SU-DHL-6 (cell line): ENCODE results near the gene TATDN3.
"Not testable (repeated sequence)": the region's sequence is repeated elsewhere in the genome, so short reads cannot be mapped to it uniquely, and the experiment has no call there.

ENCODE experiments used
- H2AFZ ChIP-seq: fragments of 200-600 bp; sonication (generic); 2 replicates; pipeline ENCODE4 v1.6.1; 2014; ENCODE audit warnings: low read depth, mild to moderate bottlenecking, moderate library complexity, mixed read lengths, antibody characterized with exemption, low read length; ENCODE audit not compliant: severe bottlenecking
- H3F3A ChIP-seq: fragments of 200-600 bp; shearing (Covaris generic); 2 replicates; pipeline ENCODE4 v1.6.0; 2016; ENCODE audit warnings: antibody characterized with exemption, mild to moderate bottlenecking; ENCODE audit not compliant: insufficient read depth
- H3K27ac ChIP-seq: fragments of 200-600 bp; sonication (generic); 2 replicates; pipeline ENCODE4 v1.5.1; 2016; ENCODE audit warnings: low read depth, mild to moderate bottlenecking, low read length, moderate library complexity, mixed read lengths
- H3K27me3 ChIP-seq: fragments of 200-600 bp; sonication (generic), shearing (Covaris generic); 2 replicates; pipeline ENCODE4 v1.6.0; 2014; ENCODE audit warnings: mild to moderate bottlenecking, low read length
- H3K36me3 ChIP-seq: fragments of 200-600 bp; sonication (generic); 2 replicates; pipeline ENCODE4 v1.6.1; 2014; ENCODE audit warnings: mild to moderate bottlenecking, low read length, mixed read lengths
- H3K4me2 ChIP-seq: fragments of 300-600, 200-600 bp; shearing (Covaris generic), sonication (generic); 2 replicates; pipeline ENCODE4 v1.6.0; 2014; ENCODE audit warnings: low read length, low read depth, mild to moderate bottlenecking; ENCODE audit not compliant: poor library complexity, severe bottlenecking
- H3K4me3 ChIP-seq: fragments of 200-600 bp; sonication (generic); 2 replicates; pipeline ENCODE4 v1.5.1; 2014; ENCODE audit warnings: antibody characterized with exemption, low read length, mild to moderate bottlenecking, mixed read lengths; ENCODE audit not compliant: insufficient read depth, poor library complexity, severe bottlenecking
- H3K79me2 ChIP-seq: fragments of 200-600 bp; sonication (generic); 2 replicates; pipeline ENCODE4 v1.6.1; 2014; ENCODE audit warnings: mild to moderate bottlenecking, low read length, moderate library complexity; ENCODE audit not compliant: insufficient read depth
- H3K9ac ChIP-seq: fragments of 200-600 bp; sonication (generic); 2 replicates; pipeline ENCODE4 v1.7.0; 2014; ENCODE audit warnings: mild to moderate bottlenecking, low read length
- H3K9me2 ChIP-seq: fragments of 200-600 bp; sonication (generic); replicated peaks from 2 replicates; pipeline ENCODE4 v1.6.1; 2014; ENCODE audit warnings: low read length; ENCODE audit not compliant: insufficient read depth
- H3K9me3 ChIP-seq: fragments of 200-600 bp; sonication (generic); 2 replicates; pipeline ENCODE4 v1.6.1; 2014; ENCODE audit warnings: low read length, mixed read lengths; ENCODE audit not compliant: insufficient read depth
- H4K20me1 ChIP-seq: fragments of 200-600 bp; sonication (generic); 2 replicates; pipeline ENCODE4 v1.6.1; 2014; ENCODE audit warnings: low read depth, mild to moderate bottlenecking, antibody characterized with exemption, low read length, moderate library complexity, mixed read lengths
- CTCF ChIP-seq: fragments of 200-600 bp; sonication (generic); IDR thresholded peaks from one replicate; pipeline ENCODE4 v1.5.1; 2017; ENCODE audit warnings: antibody characterized with exemption, mild to moderate bottlenecking, low read length, moderate library complexity; ENCODE audit not compliant: insufficient read depth, poor library complexity, severe bottlenecking
- EZH2phosphoT487 ChIP-seq: fragments of 200-600 bp; sonication (generic), shearing (Covaris generic); conservative IDR thresholded peaks from 2 replicates; pipeline ENCODE4 v1.6.1; 2018; ENCODE audit warnings: mild to moderate bottlenecking, antibody characterized with exemption, low read length, moderate library complexity, mixed read lengths

Gene TATDN3

GRCh38 chr1:212774584-212774983, 17.1 kb upstream of the TATDN3 start:
- Histone ChIP-seq H2AFZ (no peak overlapping the region), H3K27me3 (no peaks in the 10 kb centered on the region), H3K79me2 (peaks cover 10% of the 10 kb centered on the region; the same call in 1 of the 2 replicates), H3K9me3 (no peaks in the 10 kb centered on the region), H3F3A (no peaks in the 10 kb centered on the region), H3K4me2 (no peak overlapping the region), H4K20me1 (no peaks in the 10 kb centered on the region), H3K36me3 (peaks cover 3% of the 10 kb centered on the region), H3K4me3 (no peak overlapping the region), H3K27ac (no peak overlapping the region), H3K9ac (no peak overlapping the region), H3K9me2 (no peaks in the 10 kb centered on the region)
- TF ChIP-seq CTCF, result no peak
- no peak for TF ChIP-seq EZH2phosphoT487

GRCh38 chr1:212775241-212775640, 16.5 kb upstream of the TATDN3 start:
- Histone ChIP-seq H3F3A (no peaks in the 10 kb centered on the region), H3K79me2 (peaks cover 6% of the 10 kb centered on the region; the same call in 1 of the 2 replicates), H3K9ac (no peak overlapping the region), H3K27ac (no peak overlapping the region), H3K27me3 (no peaks in the 10 kb centered on the region), H3K4me3 (no peak overlapping the region), H4K20me1 (no peaks in the 10 kb centered on the region), H2AFZ (no peak overlapping the region), H3K9me3 (no peaks in the 10 kb centered on the region), H3K4me2 (no peak overlapping the region), H3K36me3 (no peaks in the 10 kb centered on the region; the same call in 1 of the 2 replicates), H3K9me2 (no peaks in the 10 kb centered on the region)
- TF ChIP-seq EZH2phosphoT487 (no peak), CTCF (no peak)

- Histone ChIP-seq H3K9ac (no peak overlapping the region), H3K4me3 (no peak overlapping the region), H3K79me2 (no peaks in the 10 kb centered on the region; the same call in 1 of the 2 replicates), H3K36me3 (peaks cover 17% of the 10 kb centered on the region), H3K9me2 (no peaks in the 10 kb centered on the region), H3K9me3 (no peaks in the 10 kb centered on the region), H3K4me2 (no peak overlapping the region), H3K27ac (no peak overlapping the region), H3K27me3 (no peaks in the 10 kb centered on the region), H4K20me1 (no peaks in the 10 kb centered on the region), H3F3A (no peaks in the 10 kb centered on the region), H2AFZ (no peak overlapping the region)
- no peak for TF ChIP-seq CTCF
- TF ChIP-seq EZH2phosphoT487, result no peak
Measured at GRCh38 chr1:212777151-212777550, 14.5 kb upstream of the TATDN3 start.

- not testable (repeated sequence) for H3K9me2 ChIP-seq, H3F3A ChIP-seq, H3K9me3 ChIP-seq, H3K4me2 ChIP-seq, H3K4me3 ChIP-seq, H3K27me3 ChIP-seq, H3K9ac ChIP-seq, H3K27ac ChIP-seq, H3K79me2 ChIP-seq, H2AFZ ChIP-seq, H4K20me1 ChIP-seq
- peaks cover 25% of the 10 kb centered on the region for H3K36me3 ChIP-seq
Measured at GRCh38 chr1:212779086-212779485, 12.6 kb upstream of the TATDN3 start.
